Astrocyte (in vitro differentiated cells and primary cell): Measurements from ENCODE around the gene UBR4. TPM values are rescaled to one million over a fixed set of nuclear protein-coding genes. Genes with fewer than 3 reads are reported as not detected.

ENCODE experiments used
- DNase-seq: peaks from one replicate; pipeline ENCODE4 v3.0.0-alpha.2; 2010; ENCODE audit warnings: low read depth
- FAIRE-seq: peaks from 2 replicates; lab custom pipeline; 2011; peaks lifted over from hg19 to GRCh38; lab: Jason Lieb, UNC
- H2AFZ ChIP-seq: 2 replicates; pipeline ENCODE4 v1.6.0; 2012; ENCODE audit warnings: low read depth, low read length, inconsistent platforms
- H3K27ac ChIP-seq: 2 replicates; pipeline ENCODE4 v1.5.1; 2011; ENCODE audit warnings: low read depth, low read length, inconsistent platforms
- H3K27me3 ChIP-seq: 2 replicates; pipeline ENCODE4 v1.6.0; 2011; ENCODE audit warnings: low read length, inconsistent platforms; ENCODE audit not compliant: insufficient read depth
- H3K36me3 ChIP-seq: 2 replicates; pipeline ENCODE4 v1.5.1; 2011; ENCODE audit warnings: low read length, inconsistent platforms; ENCODE audit not compliant: insufficient read depth
- H3K4me1 ChIP-seq: 2 replicates; pipeline ENCODE4 v1.5.1; 2011; ENCODE audit warnings: low read length, inconsistent platforms; ENCODE audit not compliant: insufficient read depth
- H3K4me2 ChIP-seq: 2 replicates; pipeline ENCODE4 v1.6.0; 2012; ENCODE audit warnings: low read length, inconsistent platforms
- H3K4me3 ChIP-seq: 2 replicates; pipeline ENCODE4 v1.5.1; 2011; ENCODE audit warnings: low read depth, mild to moderate bottlenecking, low read length, inconsistent platforms; ENCODE audit not compliant: insufficient read depth
- H3K79me2 ChIP-seq: 2 replicates; pipeline ENCODE4 v1.6.0; 2012; ENCODE audit warnings: mild to moderate bottlenecking, low read length, inconsistent platforms; ENCODE audit not compliant: insufficient read depth
- H3K9ac ChIP-seq: 2 replicates; pipeline ENCODE4 v1.6.0; 2012; ENCODE audit warnings: mild to moderate bottlenecking, low read length, inconsistent platforms
- H3K9me3 ChIP-seq: 2 replicates; pipeline ENCODE4 v1.5.1; 2012; ENCODE audit warnings: low read depth, mild to moderate bottlenecking, low read length, inconsistent platforms; ENCODE audit not compliant: insufficient read depth
- H4K20me1 ChIP-seq: 2 replicates; pipeline ENCODE4 v1.6.0; 2012; ENCODE audit warnings: low read length, inconsistent platforms; ENCODE audit not compliant: insufficient read depth
- H3K27ac Mint-ChIP-seq: one replicate; pipeline ENCODE4 v1.8.0; 2021; ENCODE audit warnings: mild to moderate bottlenecking, mixed read lengths; ENCODE audit not compliant: unreplicated experiment
- H3K27me3 Mint-ChIP-seq: one replicate; pipeline ENCODE4 v1.8.0; 2021; ENCODE audit warnings: low read depth, mixed read lengths; ENCODE audit not compliant: unreplicated experiment
- H3K36me3 Mint-ChIP-seq: one replicate; pipeline ENCODE4 v1.8.0; 2021; ENCODE audit warnings: low read depth, mixed read lengths; ENCODE audit not compliant: unreplicated experiment
- H3K4me1 Mint-ChIP-seq: one replicate; pipeline ENCODE4 v1.8.0; 2021; ENCODE audit warnings: low read depth, mixed read lengths; ENCODE audit not compliant: unreplicated experiment
- H3K4me3 Mint-ChIP-seq: one replicate; pipeline ENCODE4 v1.8.0; 2021; ENCODE audit warnings: mild to moderate bottlenecking, moderate library complexity, mixed read lengths; ENCODE audit not compliant: unreplicated experiment
- H3K9me3 Mint-ChIP-seq: one replicate; pipeline ENCODE4 v1.8.0; 2021; ENCODE audit warnings: mild to moderate bottlenecking, mixed read lengths; ENCODE audit not compliant: unreplicated experiment
- CTCF ChIP-seq: IDR thresholded peaks from 2 replicates; pipeline ENCODE4 v1.5.1; 2011; ENCODE audit warnings: low read depth, mild to moderate bottlenecking, inconsistent platforms, low read length, moderate library complexity; ENCODE audit not compliant: insufficient read depth
- EZH2 ChIP-seq: IDR thresholded peaks from 2 replicates; pipeline ENCODE4 v1.6.1; 2012; ENCODE audit warnings: mild to moderate bottlenecking, low read length, inconsistent platforms; ENCODE audit not compliant: insufficient read depth
- total RNA-seq: library from RNA; stranded (reverse); gene quantifications from 2 replicates; pipeline ENCODE4 v1.2.1, GENCODE V29; 2021

UBR4 gene
- total RNA-seq, 1 donor from 2014 or later: 153 TPM

- Histone ChIP-seq H3K36me3 (peaks cover 22% of the 10 kb centered on the region), H3K4me1 (peaks cover 10% of the 10 kb centered on the region), H3K9ac (no peak overlapping the region), H3K9me3 (no peaks in the 10 kb centered on the region), H3K27ac (no peak overlapping the region), H4K20me1 (peaks cover 34% of the 10 kb centered on the region), H3K79me2 (peaks cover 89% of the 10 kb centered on the region), H3K4me2 (peak overlapping the region; percentile 9), H3K4me3 (no peak overlapping the region), H3K27me3 (no peaks in the 10 kb centered on the region), H2AFZ (no peak overlapping the region)
- TF ChIP-seq EZH2 (no peak), CTCF (no peak)
- Mint-ChIP-seq H3K4me1 (peaks cover 15% of the 10 kb centered on the region), H3K27me3 (no peaks in the 10 kb centered on the region), H3K4me3 (peak overlapping the region; percentile 90), H3K27ac (peak overlapping the region; percentile 49), H3K36me3 (peaks cover 1% of the 10 kb centered on the region), H3K9me3 (no peaks in the 10 kb centered on the region)
- no peak for FAIRE-seq
- no peak for DNase-seq
These were observed 2.1 kb upstream of the UBR4 start for GRCh38 chr1:19212167-19212566.

GRCh38 chr1:19210772-19211549 lies 895 bp upstream of the UBR4 start:
- TF ChIP-seq EZH2: no peak
- TF ChIP-seq CTCF: no peak
- Histone ChIP-seq H3K4me3 (peak overlapping the region; percentile 89), H2AFZ (peak overlapping the region; percentile 84), H4K20me1 (peaks cover 46% of the 10 kb centered on the region), H3K27ac (peak overlapping the region; percentile 92), H3K9me3 (no peaks in the 10 kb centered on the region), H3K4me1 (peaks cover 10% of the 10 kb centered on the region), H3K27me3 (no peaks in the 10 kb centered on the region), H3K36me3 (peaks cover 18% of the 10 kb centered on the region), H3K79me2 (peaks cover 94% of the 10 kb centered on the region), H3K9ac (peak overlapping the region; percentile 92), H3K4me2 (peak overlapping the region; percentile 89)
- peak overlapping the region; percentile 90 for H3K4me3 Mint-ChIP-seq
- FAIRE-seq (no peak), DNase-seq (peak; percentile 33)
- H3K27ac Mint-ChIP-seq: peak overlapping the region; percentile 95
- peaks cover 20% of the 10 kb centered on the region for H3K4me1 Mint-ChIP-seq
- no peaks in the 10 kb centered on the region for H3K27me3 Mint-ChIP-seq
- H3K9me3 Mint-ChIP-seq: no peaks in the 10 kb centered on the region
- peaks cover 1% of the 10 kb centered on the region for H3K36me3 Mint-ChIP-seq

GRCh38 chr1:19209439-19209989 lies 552 bp downstream of the UBR4 start:
- Mint-ChIP-seq H3K4me1 (peaks cover 33% of the 10 kb centered on the region), H3K9me3 (no peaks in the 10 kb centered on the region), H3K36me3 (peaks cover 1% of the 10 kb centered on the region), H3K27ac (peak overlapping the region; percentile 82), H3K4me3 (peak overlapping the region; percentile 97), H3K27me3 (no peaks in the 10 kb centered on the region)
- no peak for TF ChIP-seq EZH2
- no peak for TF ChIP-seq CTCF
- peak; percentile 36 for DNase-seq
- H3K36me3 ChIP-seq: peaks cover 14% of the 10 kb centered on the region
- no peaks in the 10 kb centered on the region for H3K27me3 ChIP-seq
- no peaks in the 10 kb centered on the region for H3K9me3 ChIP-seq
- H4K20me1 ChIP-seq: peaks cover 61% of the 10 kb centered on the region
- peak overlapping the region; percentile 89 for H3K4me3 ChIP-seq
- peaks cover 100% of the 10 kb centered on the region for H3K79me2 ChIP-seq
- no peak for FAIRE-seq
- peaks cover 14% of the 10 kb centered on the region for H3K4me1 ChIP-seq
- peak overlapping the region; percentile 29 for H2AFZ ChIP-seq
- peak overlapping the region; percentile 92 for H3K27ac ChIP-seq
- peak overlapping the region; percentile 92 for H3K9ac ChIP-seq
- H3K4me2 ChIP-seq: peak overlapping the region; percentile 89
